ENCODE results near the gene TAF11L12.
"Not testable (repeated sequence)": the region's sequence is repeated elsewhere in the genome, so short reads cannot be mapped to it uniquely, and the experiment has no call there.

Gene TAF11L12

GRCh38 chr5:17625686-17626085, 15.5 kb downstream of the TAF11L12 start:
- no peak for TF ChIP-seq CTCF (IDR thresholded peaks at IDR 0.05; ENCODE audit: low read length, missing control alignments)
- H3K4me3 ChIP-seq (replicated peaks; ENCODE audit: low read depth, low read length) = no peak overlapping the region

DNA sequence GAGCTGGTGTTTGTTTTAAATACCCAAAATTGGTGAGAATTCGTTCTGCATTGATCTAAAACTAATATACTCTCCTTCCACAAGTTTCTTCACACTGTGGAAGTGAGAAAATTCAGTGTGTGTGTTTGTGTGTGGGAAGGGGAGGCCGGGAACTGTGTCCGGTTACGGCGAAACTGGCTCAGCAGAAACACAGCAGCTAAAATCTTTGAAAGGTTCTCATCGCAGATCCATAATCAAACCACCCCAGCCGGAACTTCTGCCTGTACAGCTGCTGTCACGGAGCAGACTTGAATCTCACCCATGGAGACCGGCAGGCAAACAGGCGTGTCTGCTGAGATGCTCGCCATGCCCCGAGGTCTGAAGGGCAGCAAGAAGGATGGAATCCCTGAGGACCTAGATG, 21.6 kb downstream of the TAF11L12 start, which contains the start of gene TAF11L13:
Gene TAF11L13, plus strand, starts transcription at position 301 of the 400 bp plus-strand sequence.
- DNase-seq (ENCODE audit: low read depth); H3K4me3 ChIP-seq (replicated peaks; ENCODE audit: low read depth, low read length): not testable (repeated sequence)

More at GRCh38 chr5:17625686-17626085, 15.5 kb downstream of the TAF11L12 start:
- DNase-seq (ENCODE audit: low read depth) = no peak

DNA sequence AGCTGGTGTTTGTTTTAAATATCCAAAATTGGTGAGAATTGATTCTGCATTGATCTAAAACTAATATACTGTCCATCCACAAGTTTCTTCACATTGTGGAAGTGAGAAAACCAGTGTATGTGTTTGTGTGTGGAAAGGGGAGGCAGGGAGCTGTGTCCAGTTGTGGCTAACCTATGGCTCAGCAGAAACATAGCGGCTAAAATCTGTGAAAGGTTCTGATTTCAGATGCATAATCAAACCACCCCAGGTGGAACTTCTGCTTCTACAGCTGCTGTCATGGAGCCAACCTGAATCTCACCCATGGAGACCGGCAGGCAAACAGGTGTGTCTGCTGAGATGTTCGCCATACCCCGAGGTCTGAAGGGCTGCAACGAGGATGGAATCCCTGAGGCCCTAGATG, 24.0 kb downstream of the TAF11L12 start, which contains the start of gene TAF11L14:
Gene TAF11L14, plus strand, starts transcription at position 301 of the 400 bp plus-strand sequence.
- DNase-seq (ENCODE audit: low read depth) = no peak
- no peak within 1 kb of the TSS for H3K4me3 ChIP-seq (replicated peaks; ENCODE audit: low read depth, low read length)
- TF ChIP-seq CTCF (IDR thresholded peaks at IDR 0.05; ENCODE audit: low read length, missing control alignments) = no peak

GRCh38 chr5:17649232-17649631, 39.0 kb downstream of the TAF11L12 start:
- not testable (repeated sequence) for H3K4me3 ChIP-seq (replicated peaks; ENCODE audit: low read depth, low read length); DNase-seq (ENCODE audit: low read depth)

GRCh38 chr5:17655201-17655759, 45.1 kb downstream of the TAF11L12 start:
- not testable (repeated sequence) for H3K4me3 ChIP-seq (replicated peaks; ENCODE audit: low read depth, low read length); DNase-seq (ENCODE audit: low read depth)

DNA sequence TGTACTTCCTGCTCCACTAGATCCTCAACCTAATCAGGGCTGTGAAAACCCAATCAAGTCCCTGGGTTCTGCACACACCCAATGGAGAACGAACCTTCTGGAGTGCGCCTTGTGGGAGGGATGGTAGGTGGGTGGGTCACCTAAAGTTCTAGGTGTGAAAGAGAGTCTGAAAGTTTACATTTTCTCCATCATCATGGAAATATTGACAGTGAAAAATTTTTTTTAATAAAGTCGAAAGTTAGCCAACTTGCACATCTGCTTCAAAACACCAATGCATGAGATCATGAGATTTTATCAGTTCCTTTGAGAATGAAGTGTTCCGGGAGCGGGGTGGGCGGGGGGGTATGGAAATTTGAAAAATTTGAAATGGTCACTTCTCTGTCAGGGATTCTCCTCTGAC, 45.7 kb downstream of the TAF11L12 start:
- no peak for DNase-seq (ENCODE audit: low read depth)
- no peak for TF ChIP-seq CTCF (IDR thresholded peaks at IDR 0.05; ENCODE audit: low read length, missing control alignments)
- no peak overlapping the region for H3K4me3 ChIP-seq (replicated peaks; ENCODE audit: low read depth, low read length)

Data from fibroblast of pulmonary artery (primary cell).